GM21390 (cell line): ENCODE results near the gene IARS1.
A peak's percentile ranks its signal among the peaks of the same experiment; 100 is the strongest.

Experiments
- ATAC-seq: cut with Tn5 transposase; IDR thresholded peaks from one replicate; pipeline ENCODE4 v1.9.1; 2021; ENCODE audit not compliant: unreplicated experiment

The IARS1 gene

GRCh38 chr9:92293452-92294296 lies at the start of gene IARS1:
TSS of gene IARS1 (minus strand) at chr9:92293697. CDS start at chr9:92289419, 4,278 bp downstream.
- peak; percentile 92 for ATAC-seq

DNA sequence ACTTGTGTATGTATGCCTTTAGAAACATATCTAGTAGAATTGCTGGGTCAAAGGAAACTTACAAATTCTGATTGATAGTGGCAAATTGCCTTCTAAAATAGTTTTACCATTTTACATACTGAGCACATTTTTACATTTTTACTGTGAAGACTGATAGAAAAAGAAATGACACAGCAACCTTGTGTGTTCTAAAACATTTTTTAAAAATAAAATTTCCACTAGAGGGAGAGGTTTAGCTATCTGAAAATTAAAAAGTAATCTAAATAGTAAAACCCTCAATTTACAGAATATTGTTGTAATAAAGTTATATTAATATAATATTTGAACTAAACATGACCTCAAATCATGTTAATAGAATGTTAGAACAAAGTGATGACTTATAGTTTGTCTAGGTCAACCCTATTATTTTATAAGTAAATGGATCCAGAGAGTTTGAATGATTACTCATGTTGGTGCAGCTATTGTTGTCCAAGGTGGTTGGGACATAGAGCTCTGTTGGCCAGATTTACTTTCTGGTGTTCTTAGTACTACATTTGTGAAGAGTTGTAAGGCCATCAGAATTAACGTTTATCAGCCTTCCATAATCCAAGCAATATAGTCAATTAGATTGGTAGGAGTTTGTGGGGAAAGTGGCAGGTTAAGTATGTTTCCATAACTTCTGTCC lies 49.5 kb upstream of the IARS1 start:
- no peak for ATAC-seq

GRCh38 chr9:92341578-92341977 lies 48.1 kb upstream of the IARS1 start:
- ATAC-seq: no peak

DNA sequence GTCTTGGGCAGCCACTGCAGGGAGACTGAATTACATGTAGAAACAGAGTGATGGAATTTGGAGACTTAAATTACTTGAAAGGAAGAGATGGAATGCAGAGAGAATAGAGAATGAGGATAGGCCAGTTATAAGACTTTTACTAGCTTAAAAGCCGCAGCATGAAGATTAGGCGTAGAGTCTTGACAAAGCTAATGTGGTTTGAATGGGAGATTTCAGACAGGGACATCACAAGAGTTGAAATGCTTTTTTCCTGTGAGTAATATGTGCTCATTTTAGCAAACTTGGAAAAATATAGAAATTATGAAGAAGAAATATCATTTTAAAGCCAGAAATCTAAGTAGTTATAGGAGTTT lies 39.8 kb upstream of the IARS1 start:
- no peak for ATAC-seq

- ATAC-seq: no peak
These were observed 39.2 kb upstream of the IARS1 start for GRCh38 chr9:92332577-92333281.

DNA sequence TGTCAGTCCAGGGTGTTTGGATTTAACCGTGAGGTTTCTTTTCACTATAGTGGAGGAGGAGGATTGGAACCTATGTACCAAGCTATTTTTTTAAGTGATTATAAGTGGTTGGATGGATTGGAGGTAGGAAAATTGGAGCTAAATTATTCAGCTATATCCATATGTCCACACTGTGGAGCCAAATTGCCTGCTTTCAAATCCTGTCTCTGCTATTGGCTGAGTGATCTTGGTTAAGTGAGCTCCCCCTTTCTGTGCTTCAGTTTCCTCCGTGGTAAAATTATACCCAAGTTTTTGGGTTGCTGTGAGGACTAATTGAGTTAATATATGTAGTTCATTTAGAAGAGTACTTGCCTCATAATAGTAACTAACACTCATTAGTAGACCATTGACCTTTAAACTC lies 34.7 kb upstream of the IARS1 start:
- ATAC-seq: no peak

- ATAC-seq: no peak
These were observed 33.9 kb upstream of the IARS1 start for GRCh38 chr9:92327283-92327850.

GRCh38 chr9:92325991-92326500 lies 32.5 kb upstream of the IARS1 start:
- peak; percentile 3 for ATAC-seq

DNA sequence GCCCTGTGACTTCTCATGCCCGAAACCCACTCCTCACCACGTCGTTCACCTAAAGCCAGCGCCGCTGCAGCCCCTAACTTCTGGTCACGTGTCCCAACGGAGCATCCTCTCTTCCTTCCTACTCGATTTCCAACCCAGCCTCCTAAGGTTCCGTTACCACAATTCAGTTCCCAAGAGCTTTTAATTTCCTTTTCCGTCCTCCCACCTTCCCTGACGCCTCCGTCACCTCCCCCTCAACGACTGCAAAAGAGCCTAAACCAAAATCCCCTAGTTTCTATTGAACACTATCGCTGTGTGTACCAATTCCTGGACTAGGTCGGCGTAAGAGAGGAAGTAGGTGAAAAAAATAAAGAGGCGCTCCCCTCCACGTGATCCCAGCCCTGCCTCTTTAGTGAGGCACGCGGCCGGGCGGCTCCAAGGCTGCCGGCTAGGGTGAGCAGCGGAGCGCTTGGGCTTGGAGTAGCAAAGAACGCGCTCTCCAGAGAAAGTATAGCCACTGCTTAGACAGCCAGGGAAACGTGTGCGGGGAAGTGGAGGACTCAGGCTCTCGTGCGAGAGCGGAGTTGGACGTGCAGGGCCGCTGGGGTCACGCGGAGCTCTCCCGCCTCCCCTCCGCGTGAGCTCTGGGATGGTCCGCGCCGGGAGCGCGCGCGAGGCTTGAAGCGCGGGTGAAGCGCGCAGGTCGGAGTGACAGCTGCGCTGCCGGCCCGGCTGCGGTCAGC lies 31.9 kb upstream of the IARS1 start, which contains the start of the genes CENPP and NOL8:
TSS of gene CENPP (plus strand) at position 685 of the 722 bp plus-strand sequence.
TSS of gene NOL8 (minus strand) at position 82 of the 722 bp plus-strand sequence. CDS start 1,189 bp downstream, outside the sequence.
- peak; percentile 94 for ATAC-seq

DNA sequence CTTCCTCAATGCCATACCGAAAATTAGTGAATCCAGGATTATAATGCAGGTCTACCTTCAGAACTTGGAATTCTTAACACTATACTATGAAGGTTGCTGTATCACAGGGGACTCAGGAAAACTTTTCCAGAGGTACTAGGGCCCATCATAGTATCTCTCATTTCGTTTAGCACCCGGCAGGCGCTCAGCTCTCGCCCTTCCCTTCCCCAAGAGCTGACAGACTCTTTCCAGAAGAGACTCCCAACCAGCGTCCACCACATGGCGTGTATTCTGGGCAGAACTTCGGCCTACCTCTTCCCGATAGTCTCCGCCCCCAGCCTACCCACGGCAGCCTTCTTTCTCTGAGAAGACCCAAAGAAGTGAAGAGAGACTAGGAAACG lies 31.4 kb upstream of the IARS1 start:
- no peak for ATAC-seq

DNA sequence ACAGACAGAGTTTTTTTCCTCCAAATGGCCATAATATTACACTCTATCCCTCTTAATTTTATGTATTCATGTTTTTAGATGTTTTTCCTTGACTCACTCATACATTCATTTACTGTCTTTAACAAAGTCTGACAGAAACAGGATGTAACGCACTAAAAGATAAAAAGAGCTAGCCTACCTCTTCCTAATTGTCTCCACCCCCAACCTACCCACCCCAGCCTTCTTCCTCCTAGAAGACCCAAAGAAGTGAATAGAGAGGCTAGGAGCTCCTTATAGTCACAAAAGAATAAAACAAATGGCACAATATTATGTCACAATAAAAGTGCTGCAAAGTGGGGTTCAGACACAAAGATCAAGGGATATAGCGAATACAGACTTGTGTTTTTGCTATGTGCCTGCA lies 30.9 kb upstream of the IARS1 start:
- no peak for ATAC-seq

DNA sequence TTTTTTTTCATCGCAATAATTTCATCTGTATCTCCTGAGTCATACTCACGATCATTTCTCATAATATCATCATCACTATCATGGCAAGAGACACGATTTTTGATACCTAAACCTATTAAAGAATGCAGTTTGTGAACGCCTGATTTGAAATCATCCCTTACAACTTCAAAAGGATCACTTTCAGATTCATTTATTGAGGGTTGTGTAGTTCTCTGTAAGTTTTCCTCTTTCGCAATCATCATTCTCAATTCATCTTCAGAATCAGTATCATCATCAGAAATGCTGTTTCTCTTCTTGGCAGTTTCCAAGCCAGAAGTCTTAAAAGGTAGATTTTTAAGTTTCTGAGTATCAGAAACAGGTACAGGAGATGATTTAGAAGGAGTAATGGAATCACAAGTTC lies 22.0 kb upstream of the IARS1 start:
- ATAC-seq: no peak

GRCh38 chr9:92313624-92314012 lies 20.1 kb upstream of the IARS1 start:
- ATAC-seq: no peak

- no peak for ATAC-seq
These were observed 19.6 kb upstream of the IARS1 start for GRCh38 chr9:92312887-92313623.

DNA sequence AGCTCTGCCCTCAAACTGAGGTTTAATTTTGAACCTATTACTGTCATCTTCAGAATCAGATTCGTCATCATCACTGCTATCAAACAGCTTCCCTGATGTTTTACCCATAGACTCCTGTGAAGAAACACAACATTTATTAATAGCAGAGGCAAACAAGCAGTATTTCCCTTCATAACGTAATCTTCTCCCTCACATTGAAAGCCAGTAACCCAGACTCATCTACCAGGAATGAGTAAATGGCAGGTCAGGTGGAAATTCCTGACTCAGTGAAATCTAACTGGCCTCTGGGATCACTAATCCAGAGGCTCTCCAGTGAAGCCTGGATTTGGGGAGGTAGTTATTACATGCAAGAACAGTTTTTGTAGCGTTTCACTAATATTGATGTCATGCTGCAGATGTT lies 17.1 kb upstream of the IARS1 start:
- ATAC-seq: no peak

- ATAC-seq: peak; percentile 54
These were observed 15.4 kb upstream of the IARS1 start for GRCh38 chr9:92308893-92309292.

DNA sequence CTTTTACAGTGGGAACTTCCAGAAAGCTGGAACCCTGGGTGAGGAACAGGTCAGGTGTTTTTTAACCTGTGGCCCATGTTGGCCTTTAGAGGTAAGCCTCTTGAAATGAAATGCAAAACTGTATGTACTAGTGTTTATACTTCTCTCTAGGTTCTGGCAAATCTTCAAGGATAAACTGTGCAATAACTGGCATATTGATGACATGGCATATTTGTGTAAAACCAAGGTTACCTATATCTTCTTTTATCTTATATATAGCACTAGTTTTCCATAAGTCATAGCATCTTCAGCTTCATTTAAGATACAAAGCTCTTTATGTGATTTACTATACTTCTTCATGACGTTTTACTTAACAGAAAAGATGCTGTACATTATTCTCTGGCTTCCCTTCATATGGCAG lies 7.4 kb upstream of the IARS1 start:
- ATAC-seq: no peak

DNA sequence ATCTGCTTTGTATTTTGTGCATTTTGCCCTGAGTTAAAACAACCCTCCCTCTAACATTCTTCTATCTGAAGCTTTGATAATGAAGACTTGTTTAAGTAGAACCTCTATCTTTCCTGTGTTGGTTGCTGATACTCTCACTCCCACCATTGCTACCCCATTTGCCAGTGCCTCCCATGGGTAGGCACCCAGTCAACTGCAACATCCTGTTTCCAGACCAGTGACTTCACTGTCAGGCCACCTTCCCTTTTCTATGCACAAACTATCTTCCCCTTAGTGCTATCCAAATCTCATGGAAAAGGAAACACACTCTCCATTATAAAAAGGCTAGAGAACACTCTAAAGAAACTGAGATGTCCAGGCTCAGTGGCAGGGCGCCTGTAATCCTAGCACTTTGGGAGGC lies 5.6 kb upstream of the IARS1 start:
- no peak for ATAC-seq

DNA sequence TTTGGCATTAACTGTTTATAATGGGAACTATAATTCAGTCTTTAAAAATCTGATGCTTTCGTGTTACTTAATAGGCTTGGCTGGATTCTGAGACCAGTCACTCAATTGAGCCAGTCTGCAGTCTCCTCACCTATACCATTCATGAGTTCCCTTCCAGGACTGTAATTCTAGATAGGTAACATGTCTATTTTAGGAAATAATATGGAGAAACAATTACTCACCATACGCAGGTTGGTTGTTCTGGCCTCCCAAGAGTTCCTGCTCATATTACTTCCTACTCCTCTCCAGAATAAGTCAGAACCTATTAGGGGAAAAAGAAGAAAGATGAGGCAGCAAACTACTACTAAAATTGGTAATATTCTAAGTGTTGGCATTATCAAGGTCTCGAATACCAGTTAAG lies 4.5 kb upstream of the IARS1 start:
- ATAC-seq: no peak

GRCh38 chr9:92297611-92298010 lies 4.1 kb upstream of the IARS1 start:
- no peak for ATAC-seq
